Bronchial epithelial cell (primary cell): ENCODE data around the gene FARP2. TPM values are rescaled to one million over a fixed set of nuclear protein-coding genes. Genes with fewer than 3 reads are reported as not detected.

Source experiments
- DNase-seq: peaks from one replicate; pipeline ENCODE4 v3.0.0-alpha.2; 2010; ENCODE audit warnings: low read depth
- FAIRE-seq: peaks from 2 replicates; lab custom pipeline; 2011; peaks lifted over from hg19 to GRCh38; lab: Jason Lieb, UNC
- H3K27me3 ChIP-seq: 2 replicates; pipeline ENCODE4 v1.5.1; 2011; ENCODE audit warnings: low read length; ENCODE audit not compliant: control insufficient read depth, insufficient read depth
- H3K36me3 ChIP-seq: 2 replicates; pipeline ENCODE4 v1.5.1; 2011; ENCODE audit warnings: low read length; ENCODE audit not compliant: control insufficient read depth, insufficient read depth
- H3K4me3 ChIP-seq: 2 replicates; pipeline ENCODE4 v1.5.1; 2011; ENCODE audit warnings: mild to moderate bottlenecking, low read depth, low read length, control low read depth
- total RNA-seq: library from RNA; depleted of rRNA; stranded (reverse); fragments of >200 nt; gene quantifications from 2 replicates; pipeline ENCODE4 v1.2.1, GENCODE V29; 2014
- TF ChIP-seq, protein P1 (sequence below): IDR thresholded peaks from 2 replicates; pipeline ENCODE4 v1.5.1; 2011; ENCODE audit warnings: mild to moderate bottlenecking, moderate library complexity, low read length, control low read depth, inconsistent platforms; ENCODE audit not compliant: insufficient read depth, severe bottlenecking

Gene FARP2
- total RNA-seq, 1 donor from 2014 or later, result 25.0 TPM

GRCh38 chr2:241310917-241311566, 45.0 kb upstream of the FARP2 start:
- no peaks in the 10 kb centered on the region for H3K27me3 ChIP-seq
- H3K36me3 ChIP-seq, result peaks cover 2% of the 10 kb centered on the region
- DNase-seq (no peak), FAIRE-seq (no peak)
- TF ChIP-seq, protein P1, sequence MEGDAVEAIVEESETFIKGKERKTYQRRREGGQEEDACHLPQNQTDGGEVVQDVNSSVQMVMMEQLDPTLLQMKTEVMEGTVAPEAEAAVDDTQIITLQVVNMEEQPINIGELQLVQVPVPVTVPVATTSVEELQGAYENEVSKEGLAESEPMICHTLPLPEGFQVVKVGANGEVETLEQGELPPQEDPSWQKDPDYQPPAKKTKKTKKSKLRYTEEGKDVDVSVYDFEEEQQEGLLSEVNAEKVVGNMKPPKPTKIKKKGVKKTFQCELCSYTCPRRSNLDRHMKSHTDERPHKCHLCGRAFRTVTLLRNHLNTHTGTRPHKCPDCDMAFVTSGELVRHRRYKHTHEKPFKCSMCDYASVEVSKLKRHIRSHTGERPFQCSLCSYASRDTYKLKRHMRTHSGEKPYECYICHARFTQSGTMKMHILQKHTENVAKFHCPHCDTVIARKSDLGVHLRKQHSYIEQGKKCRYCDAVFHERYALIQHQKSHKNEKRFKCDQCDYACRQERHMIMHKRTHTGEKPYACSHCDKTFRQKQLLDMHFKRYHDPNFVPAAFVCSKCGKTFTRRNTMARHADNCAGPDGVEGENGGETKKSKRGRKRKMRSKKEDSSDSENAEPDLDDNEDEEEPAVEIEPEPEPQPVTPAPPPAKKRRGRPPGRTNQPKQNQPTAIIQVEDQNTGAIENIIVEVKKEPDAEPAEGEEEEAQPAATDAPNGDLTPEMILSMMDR, result no peak
- no peak overlapping the region for H3K4me3 ChIP-seq

GRCh38 chr2:241312082-241312481, 44.0 kb upstream of the FARP2 start:
- TF ChIP-seq, protein P1, result no peak
- no peaks in the 10 kb centered on the region for H3K27me3 ChIP-seq
- DNase-seq (peak; percentile 92), FAIRE-seq (no peak)
- no peak overlapping the region for H3K4me3 ChIP-seq
- peaks cover 2% of the 10 kb centered on the region for H3K36me3 ChIP-seq

DNA sequence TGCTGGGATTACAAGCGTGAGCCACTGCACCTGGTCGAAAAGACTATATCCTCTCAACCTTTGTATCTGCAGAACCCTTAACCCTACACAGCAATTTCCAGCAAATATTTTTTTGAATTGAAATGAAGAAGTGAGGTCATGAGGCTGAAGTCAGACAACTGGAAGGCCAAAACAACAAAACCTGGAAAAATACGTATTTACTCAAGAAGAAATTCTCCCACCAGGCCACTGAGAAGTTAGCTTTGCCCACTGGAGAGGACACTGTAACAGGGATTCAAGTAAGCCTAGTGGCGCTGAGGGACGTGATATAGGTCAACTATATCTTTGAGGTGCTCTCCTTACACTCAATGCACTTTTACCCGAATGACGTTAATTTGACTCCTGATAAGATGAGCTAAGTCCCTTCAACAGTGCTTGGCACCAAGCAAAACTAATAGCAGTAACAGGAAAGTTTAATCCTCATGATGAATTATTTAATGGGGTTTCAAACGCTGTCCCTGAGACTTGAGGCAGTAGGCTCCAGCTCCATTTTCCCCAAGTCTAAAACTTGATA, 42.5 kb upstream of the FARP2 start:
- H3K27me3 ChIP-seq, result no peaks in the 10 kb centered on the region
- H3K36me3 ChIP-seq, result peaks cover 2% of the 10 kb centered on the region
- DNase-seq (no peak), FAIRE-seq (no peak)
- TF ChIP-seq, protein P1, result no peak
- H3K4me3 ChIP-seq, result no peak overlapping the region

- peak; percentile 39 for DNase-seq
- H3K36me3 ChIP-seq, result no peaks in the 10 kb centered on the region
- H3K27me3 ChIP-seq, result no peaks in the 10 kb centered on the region
- FAIRE-seq, result no peak
- H3K4me3 ChIP-seq, result peak overlapping the region; percentile 76
- TF ChIP-seq, protein P1, result no peak
Measured at GRCh38 chr2:241314226-241315092, 41.6 kb upstream of the FARP2 start.

- no peak for FAIRE-seq
- DNase-seq, result peak; percentile 95
Measured at GRCh38 chr2:241315093-241315878, 40.8 kb upstream of the FARP2 start, which contains the start of gene HDLBP. Gene HDLBP (minus strand): TSS chr2:241315672. CDS start chr2:241266869, 48,803 bp downstream.

More at GRCh38 chr2:241315093-241315878, 40.8 kb upstream of the FARP2 start, which contains the start of gene HDLBP:
- Histone ChIP-seq H3K27me3 (no peaks in the 10 kb centered on the region), H3K4me3 (peak within 1 kb of the TSS; percentile 83), H3K36me3 (no peaks in the 10 kb centered on the region)
- TF ChIP-seq, protein P1, result peak; percentile 64
